HG03442 (cell line): Measurements from ENCODE around the gene CDKAL1.
A peak's percentile ranks its signal among the peaks of the same experiment; 100 is the strongest.

Experiments used
- ATAC-seq: cut with Tn5 transposase; IDR thresholded peaks from one replicate; pipeline ENCODE4 v1.9.1; 2021; ENCODE audit warnings: mild to moderate bottlenecking, moderate library complexity; ENCODE audit not compliant: unreplicated experiment

CDKAL1 gene

GRCh38 chr6:20943922-20944321, 409.7 kb downstream of the CDKAL1 start:
- ATAC-seq, result no peak

GRCh38 chr6:20946022-20946421, 411.8 kb downstream of the CDKAL1 start:
- peak; percentile 99 for ATAC-seq

GRCh38 chr6:20946890-20947289, 412.6 kb downstream of the CDKAL1 start:
- ATAC-seq, result no peak

GRCh38 chr6:20947977-20948376, 413.7 kb downstream of the CDKAL1 start:
- no peak for ATAC-seq

- no peak for ATAC-seq
Measured at GRCh38 chr6:20948556-20948955, 414.3 kb downstream of the CDKAL1 start.

- ATAC-seq, result no peak
Measured at GRCh38 chr6:20949138-20949537, 414.9 kb downstream of the CDKAL1 start.

GRCh38 chr6:20952699-20953474, 418.6 kb downstream of the CDKAL1 start:
- no peak for ATAC-seq

- no peak for ATAC-seq
Measured at GRCh38 chr6:20954315-20954714, 420.1 kb downstream of the CDKAL1 start.

GRCh38 chr6:20955131-20955530, 420.9 kb downstream of the CDKAL1 start:
- no peak for ATAC-seq

GRCh38 chr6:20955751-20956150, 421.5 kb downstream of the CDKAL1 start:
- ATAC-seq, result no peak

GRCh38 chr6:20960067-20960466, 425.8 kb downstream of the CDKAL1 start:
- ATAC-seq, result no peak

- no peak for ATAC-seq
Measured at GRCh38 chr6:20965276-20965675, 431.0 kb downstream of the CDKAL1 start.

- ATAC-seq, result no peak
Measured at GRCh38 chr6:20965915-20966314, 431.7 kb downstream of the CDKAL1 start.

- ATAC-seq, result no peak
Measured at GRCh38 chr6:20969551-20969950, 435.3 kb downstream of the CDKAL1 start.

GRCh38 chr6:20976391-20976918, 442.2 kb downstream of the CDKAL1 start:
- ATAC-seq, result no peak

GRCh38 chr6:20978151-20978614, 443.9 kb downstream of the CDKAL1 start:
- peak; percentile 87 for ATAC-seq

GRCh38 chr6:20979076-20979475, 444.8 kb downstream of the CDKAL1 start:
- ATAC-seq, result no peak

GRCh38 chr6:20983961-20984360, 449.7 kb downstream of the CDKAL1 start:
- no peak for ATAC-seq

- no peak for ATAC-seq
Measured at GRCh38 chr6:20985821-20986220, 451.6 kb downstream of the CDKAL1 start.

- no peak for ATAC-seq
Measured at GRCh38 chr6:20991910-20992309, 457.7 kb downstream of the CDKAL1 start.

- ATAC-seq, result no peak
Measured at GRCh38 chr6:20996099-20996498, 461.8 kb downstream of the CDKAL1 start.

- ATAC-seq, result no peak
Measured at GRCh38 chr6:20997143-20997769, 463.0 kb downstream of the CDKAL1 start.
